Measurements from ENCODE around the gene EFNA2.

Gene EFNA2

GRCh38 chr19:1247748-1248138, 37.9 kb upstream of the EFNA2 start:
- peaks cover 45% of the 10 kb centered on the region for H3K79me2 ChIP-seq (ENCODE audit: insufficient read depth, low read length)
- TF ChIP-seq CTCF (conservative IDR thresholded peaks at IDR 0.05; ENCODE audit: low read length), result no peak
- no peak for TF ChIP-seq EZH2phosphoT487 (IDR thresholded peaks at IDR 0.05; ENCODE audit: borderline replicate concordance)
- no peaks in the 10 kb centered on the region for H3K9me2 ChIP-seq (replicated peaks; ENCODE audit: low read depth, low read length)
- H3K36me3 ChIP-seq (ENCODE audit: insufficient read depth, low read length), result no peaks in the 10 kb centered on the region
- H2AFZ ChIP-seq (ENCODE audit: low read length), result 0 out of 2 replicates have a peak overlapping the region, but pooled peaks have one; percentile 52
- peaks cover 8% of the 10 kb centered on the region; the same call in 1 of the 2 replicates for H3F3A ChIP-seq (ENCODE audit: low read depth)
- H3K9ac ChIP-seq (ENCODE audit: low read depth, low read length, poor library complexity, severe bottlenecking), result peak overlapping the region; percentile 94
- H3K9me3 ChIP-seq (ENCODE audit: insufficient read depth, low read depth, low read length), result no peaks in the 10 kb centered on the region
- H3K4me3 ChIP-seq (ENCODE audit: low read length, poor library complexity, severe bottlenecking), result peak overlapping the region; percentile 92
- no peaks in the 10 kb centered on the region for H3K27me3 ChIP-seq (ENCODE audit: insufficient read depth, low read length, poor library complexity, severe bottlenecking)
- H3K4me1 ChIP-seq (ENCODE audit: insufficient read depth, low read length, poor library complexity, severe bottlenecking), result peaks cover 21% of the 10 kb centered on the region
- H3K4me2 ChIP-seq (ENCODE audit: low read depth, low read length, poor library complexity, severe bottlenecking), result peak overlapping the region; percentile 62
- peaks cover 27% of the 10 kb centered on the region for H4K20me1 ChIP-seq (ENCODE audit: insufficient read depth, low read length, poor library complexity, severe bottlenecking)

GRCh38 chr19:1248139-1248785, 37.4 kb upstream of the EFNA2 start, which contains the start of gene MIDN:
Gene MIDN, plus strand, starts transcription at chr19:1248583. Its CDS starts 1,714 bp downstream, at chr19:1250297.
- H2AFZ ChIP-seq (ENCODE audit: low read length), result peak within 1 kb of the TSS; percentile 67; the same call in 1 of the 2 replicates
- no peaks in the 10 kb centered on the region for H3K9me3 ChIP-seq (ENCODE audit: insufficient read depth, low read depth, low read length)
- no peaks in the 10 kb centered on the region for H3K36me3 ChIP-seq (ENCODE audit: insufficient read depth, low read length)
- H3K4me3 ChIP-seq (ENCODE audit: low read length, poor library complexity, severe bottlenecking), result peak within 1 kb of the TSS; percentile 92
- peak within 1 kb of the TSS; percentile 94 for H3K9ac ChIP-seq (ENCODE audit: low read depth, low read length, poor library complexity, severe bottlenecking)
- peaks cover 31% of the 10 kb centered on the region for H4K20me1 ChIP-seq (ENCODE audit: insufficient read depth, low read length, poor library complexity, severe bottlenecking)
- H3K4me2 ChIP-seq (ENCODE audit: low read depth, low read length, poor library complexity, severe bottlenecking), result peak within 1 kb of the TSS; percentile 76
- no peaks in the 10 kb centered on the region for H3K27me3 ChIP-seq (ENCODE audit: insufficient read depth, low read length, poor library complexity, severe bottlenecking)
- TF ChIP-seq CTCF (conservative IDR thresholded peaks at IDR 0.05; ENCODE audit: low read length) (peak; percentile 34), EZH2phosphoT487 (IDR thresholded peaks at IDR 0.05; ENCODE audit: borderline replicate concordance) (no peak)
- peaks cover 8% of the 10 kb centered on the region; the same call in 1 of the 2 replicates for H3F3A ChIP-seq (ENCODE audit: low read depth)
- peaks cover 47% of the 10 kb centered on the region for H3K79me2 ChIP-seq (ENCODE audit: insufficient read depth, low read length)
- peaks cover 19% of the 10 kb centered on the region for H3K4me1 ChIP-seq (ENCODE audit: insufficient read depth, low read length, poor library complexity, severe bottlenecking)
- no peaks in the 10 kb centered on the region for H3K9me2 ChIP-seq (replicated peaks; ENCODE audit: low read depth, low read length)

- TF ChIP-seq CTCF (conservative IDR thresholded peaks at IDR 0.05; ENCODE audit: low read length), result peak; percentile 72
- no peak for TF ChIP-seq EZH2phosphoT487 (IDR thresholded peaks at IDR 0.05; ENCODE audit: borderline replicate concordance)
- H4K20me1 ChIP-seq (ENCODE audit: insufficient read depth, low read length, poor library complexity, severe bottlenecking), result peaks cover 37% of the 10 kb centered on the region
- H3K4me1 ChIP-seq (ENCODE audit: insufficient read depth, low read length, poor library complexity, severe bottlenecking), result peaks cover 21% of the 10 kb centered on the region
- H3K9me2 ChIP-seq (replicated peaks; ENCODE audit: low read depth, low read length), result no peaks in the 10 kb centered on the region
- no peak overlapping the region for H2AFZ ChIP-seq (ENCODE audit: low read length)
- H3K27me3 ChIP-seq (ENCODE audit: insufficient read depth, low read length, poor library complexity, severe bottlenecking), result no peaks in the 10 kb centered on the region
- peak overlapping the region; percentile 94 for H3K9ac ChIP-seq (ENCODE audit: low read depth, low read length, poor library complexity, severe bottlenecking)
- peak overlapping the region; percentile 76 for H3K4me2 ChIP-seq (ENCODE audit: low read depth, low read length, poor library complexity, severe bottlenecking)
- peaks cover 49% of the 10 kb centered on the region for H3K79me2 ChIP-seq (ENCODE audit: insufficient read depth, low read length)
- no peaks in the 10 kb centered on the region for H3K9me3 ChIP-seq (ENCODE audit: insufficient read depth, low read depth, low read length)
- peak overlapping the region; percentile 92 for H3K4me3 ChIP-seq (ENCODE audit: low read length, poor library complexity, severe bottlenecking)
- no peaks in the 10 kb centered on the region; the same call in 1 of the 2 replicates for H3K36me3 ChIP-seq (ENCODE audit: insufficient read depth, low read length)
- peaks cover 8% of the 10 kb centered on the region; the same call in 1 of the 2 replicates for H3F3A ChIP-seq (ENCODE audit: low read depth)
Observed at GRCh38 chr19:1248786-1249297, 36.8 kb upstream of the EFNA2 start.
